ENCODE data around the gene PLCL1. TPM values are rescaled to one million over a fixed set of nuclear protein-coding genes. Genes with fewer than 3 reads are reported as not detected.
A peak's percentile ranks its signal among the peaks of the same experiment; 100 is the strongest.

The PLCL1 gene
- total and polyA plus RNA-seq, 2 experiments from 2014 or later: 0.80 to 2.3 TPM

DNA sequence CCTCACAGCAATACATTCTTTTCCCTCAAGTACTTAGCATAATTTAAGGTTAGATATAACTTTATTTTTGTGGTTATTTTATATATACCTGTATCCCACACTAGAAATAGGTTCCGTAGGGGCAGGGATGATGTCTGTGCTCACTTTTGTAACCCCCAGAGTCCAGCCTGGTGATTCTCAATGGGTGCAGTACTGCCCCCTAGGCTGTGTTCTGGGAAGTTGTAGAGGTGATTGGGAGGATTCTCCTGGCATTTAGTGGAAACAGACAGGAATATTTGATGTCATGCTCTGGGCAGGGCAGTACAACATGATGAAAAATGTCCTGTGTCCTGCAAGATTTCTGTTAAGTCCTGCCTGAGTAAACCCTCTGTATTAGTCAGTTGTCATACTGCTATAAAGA, 333.3 kb downstream of the PLCL1 start:
- H3K27ac ChIP-seq: no peak overlapping the region
- no peaks in the 10 kb centered on the region for H3K27me3 ChIP-seq (replicated peaks; ENCODE audit: insufficient read depth)
- no peak overlapping the region for H3K4me2 ChIP-seq (ENCODE audit: unreplicated experiment)
- H3K9me2 ChIP-seq (ENCODE audit: insufficient read depth): no peaks in the 10 kb centered on the region
- H3K36me3 ChIP-seq (ENCODE audit: low read depth): no peaks in the 10 kb centered on the region
- WGBS, 2 experiments (ENCODE audit: low coverage in 1 of 2, low lambda C conversion rate in 2 of 2, missing lambda C conversion rate in 2 of 2): 94 to 100% methylated on average over 1 of the region's 1 CpG
- H3K4me3 ChIP-seq: no peak overlapping the region
- no peaks in the 10 kb centered on the region for H3K9me3 ChIP-seq (ENCODE audit: low read depth)
- peaks cover 29% of the 10 kb centered on the region for H3F3A ChIP-seq (ENCODE audit: insufficient read depth)
- H3K79me2 ChIP-seq (ENCODE audit: insufficient read depth): no peaks in the 10 kb centered on the region
- H3K9ac ChIP-seq: no peak overlapping the region
- H2AFZ ChIP-seq: no peak overlapping the region
- no peak for DNase-seq
- in situ Hi-C loops (cut with MboI): no loop called here
- TF ChIP-seq EZH2 (IDR thresholded peaks at IDR 0.05; ENCODE audit: insufficient read depth, poor library complexity, severe bottlenecking) (no peak), EZH2phosphoT487 (IDR thresholded peaks at IDR 0.05; ENCODE audit: insufficient read depth, low read depth) (no peak)
- no peaks in the 10 kb centered on the region for H4K20me1 ChIP-seq (ENCODE audit: insufficient read depth)
- H3K4me1 ChIP-seq (ENCODE audit: insufficient read depth): peaks cover 28% of the 10 kb centered on the region

DNA sequence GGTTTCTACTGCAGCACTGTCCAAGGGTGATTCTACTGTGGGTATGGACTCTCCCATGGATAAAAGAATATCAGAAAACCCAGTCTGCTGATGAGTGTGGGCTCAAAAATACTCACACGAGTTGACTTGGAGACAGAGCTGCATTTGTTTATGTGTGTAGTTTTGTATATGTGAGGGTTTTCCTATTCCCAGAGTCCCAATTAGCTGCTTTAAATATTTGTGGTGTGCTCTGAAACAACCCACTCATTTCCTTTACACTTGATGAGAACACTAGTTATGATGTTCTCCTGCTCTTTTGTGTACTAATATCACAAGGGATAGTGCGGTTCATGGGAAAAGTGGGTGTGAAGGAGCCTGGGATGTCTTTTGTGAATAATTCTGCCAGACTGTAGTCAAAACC, 337.3 kb downstream of the PLCL1 start:
- no peaks in the 10 kb centered on the region for H3K9me3 ChIP-seq (ENCODE audit: low read depth)
- no peaks in the 10 kb centered on the region for H3K9me2 ChIP-seq (ENCODE audit: insufficient read depth)
- H3K9ac ChIP-seq: no peak overlapping the region
- no peaks in the 10 kb centered on the region for H3K36me3 ChIP-seq (ENCODE audit: low read depth)
- H2AFZ ChIP-seq: no peak overlapping the region
- no peaks in the 10 kb centered on the region for H3K79me2 ChIP-seq (ENCODE audit: insufficient read depth)
- H3K4me3 ChIP-seq: no peak overlapping the region
- WGBS, 2 experiments (ENCODE audit: low coverage in 1 of 2, low lambda C conversion rate in 2 of 2, missing lambda C conversion rate in 2 of 2): 80 to 81% methylated on average over 2 of the region's 2 CpGs
- no peaks in the 10 kb centered on the region for H3K27me3 ChIP-seq (replicated peaks; ENCODE audit: insufficient read depth)
- H3K4me1 ChIP-seq (ENCODE audit: insufficient read depth): no peaks in the 10 kb centered on the region
- no peaks in the 10 kb centered on the region for H3F3A ChIP-seq (ENCODE audit: insufficient read depth)
- no peaks in the 10 kb centered on the region for H4K20me1 ChIP-seq (ENCODE audit: insufficient read depth)
- no peak overlapping the region for H3K27ac ChIP-seq
- in situ Hi-C loops (cut with MboI): no loop called here
- no peak for TF ChIP-seq EZH2phosphoT487 (IDR thresholded peaks at IDR 0.05; ENCODE audit: insufficient read depth, low read depth)
- no peak for TF ChIP-seq EZH2 (IDR thresholded peaks at IDR 0.05; ENCODE audit: insufficient read depth, poor library complexity, severe bottlenecking)
- H3K4me2 ChIP-seq (ENCODE audit: unreplicated experiment): no peak overlapping the region
- peak; percentile 37 for DNase-seq

DNA sequence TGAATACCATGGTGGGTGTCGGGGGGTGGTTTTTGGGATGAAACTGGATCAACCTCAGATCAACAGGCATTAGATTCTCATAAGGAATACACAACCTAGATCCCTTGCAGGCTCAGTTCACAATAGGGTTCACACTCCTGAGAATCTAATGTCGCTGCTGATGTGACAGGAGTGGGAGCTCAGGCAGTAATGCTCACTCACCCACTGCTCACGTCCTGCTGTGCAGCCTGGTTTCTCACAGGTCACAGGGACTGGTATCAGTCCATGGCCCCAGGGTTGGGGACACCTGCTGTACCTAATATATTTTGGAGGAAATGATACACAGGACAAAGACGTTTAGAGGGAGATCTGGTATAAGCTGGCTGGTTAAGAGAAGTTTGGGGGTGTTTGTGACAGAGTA, 338.8 kb downstream of the PLCL1 start:
- Histone ChIP-seq H3K36me3 (ENCODE audit: low read depth) (no peaks in the 10 kb centered on the region), H3K4me2 (ENCODE audit: unreplicated experiment) (no peak overlapping the region), H3K27me3 (replicated peaks; ENCODE audit: insufficient read depth) (no peaks in the 10 kb centered on the region), H3K9ac (no peak overlapping the region), H3K4me3 (no peak overlapping the region), H3K9me3 (ENCODE audit: low read depth) (no peaks in the 10 kb centered on the region), H3K9me2 (ENCODE audit: insufficient read depth) (no peaks in the 10 kb centered on the region), H3K4me1 (ENCODE audit: insufficient read depth) (no peaks in the 10 kb centered on the region), H3K27ac (no peak overlapping the region), H3K79me2 (ENCODE audit: insufficient read depth) (no peaks in the 10 kb centered on the region), H3F3A (ENCODE audit: insufficient read depth) (no peaks in the 10 kb centered on the region), H2AFZ (no peak overlapping the region), H4K20me1 (ENCODE audit: insufficient read depth) (no peaks in the 10 kb centered on the region)
- no peak for DNase-seq
- WGBS, 2 experiments (ENCODE audit: low coverage in 1 of 2, low lambda C conversion rate in 2 of 2, missing lambda C conversion rate in 2 of 2): 56 to 58% methylated on average over 4 of the region's 4 CpGs
- in situ Hi-C loops (cut with MboI): no loop called here
- TF ChIP-seq EZH2phosphoT487 (IDR thresholded peaks at IDR 0.05; ENCODE audit: insufficient read depth, low read depth): no peak
- TF ChIP-seq EZH2 (IDR thresholded peaks at IDR 0.05; ENCODE audit: insufficient read depth, poor library complexity, severe bottlenecking): no peak

DNA sequence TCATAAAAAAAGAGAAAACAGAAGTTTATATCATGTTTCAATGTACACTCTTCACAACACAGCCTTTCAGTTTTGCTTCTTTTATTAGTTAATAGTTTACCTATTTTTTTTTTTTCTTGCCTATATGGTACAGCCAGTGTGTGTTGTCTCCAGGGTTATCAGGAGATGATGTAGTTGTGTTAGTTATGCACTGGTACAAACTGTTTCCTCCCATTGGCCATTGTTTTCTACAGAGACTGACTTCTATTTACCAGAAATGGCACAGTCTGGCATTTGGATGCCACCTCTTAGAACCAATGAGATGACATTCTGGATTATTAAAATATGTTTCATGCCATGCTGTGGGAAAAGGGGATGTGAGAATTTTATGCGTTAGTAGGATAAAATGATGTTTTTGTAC, 339.4 kb downstream of the PLCL1 start:
- Histone ChIP-seq H3K27me3 (replicated peaks; ENCODE audit: insufficient read depth) (no peaks in the 10 kb centered on the region), H3K9me2 (ENCODE audit: insufficient read depth) (no peaks in the 10 kb centered on the region), H3K27ac (no peak overlapping the region), H4K20me1 (ENCODE audit: insufficient read depth) (no peaks in the 10 kb centered on the region), H3K9me3 (ENCODE audit: low read depth) (no peaks in the 10 kb centered on the region), H3K9ac (no peak overlapping the region), H3K4me2 (ENCODE audit: unreplicated experiment) (no peak overlapping the region), H3K79me2 (ENCODE audit: insufficient read depth) (no peaks in the 10 kb centered on the region), H2AFZ (no peak overlapping the region), H3K36me3 (ENCODE audit: low read depth) (no peaks in the 10 kb centered on the region), H3K4me3 (no peak overlapping the region), H3K4me1 (ENCODE audit: insufficient read depth) (no peaks in the 10 kb centered on the region), H3F3A (ENCODE audit: insufficient read depth) (no peaks in the 10 kb centered on the region)
- TF ChIP-seq EZH2phosphoT487 (IDR thresholded peaks at IDR 0.05; ENCODE audit: insufficient read depth, low read depth) (no peak), EZH2 (IDR thresholded peaks at IDR 0.05; ENCODE audit: insufficient read depth, poor library complexity, severe bottlenecking) (no peak)
- 61 to 70% methylated on average over 1 of the region's 1 CpG for WGBS, 2 experiments (ENCODE audit: low coverage in 1 of 2, low lambda C conversion rate in 2 of 2, missing lambda C conversion rate in 2 of 2)
- DNase-seq: no peak
- in situ Hi-C loops (cut with MboI): no loop called here

DNA sequence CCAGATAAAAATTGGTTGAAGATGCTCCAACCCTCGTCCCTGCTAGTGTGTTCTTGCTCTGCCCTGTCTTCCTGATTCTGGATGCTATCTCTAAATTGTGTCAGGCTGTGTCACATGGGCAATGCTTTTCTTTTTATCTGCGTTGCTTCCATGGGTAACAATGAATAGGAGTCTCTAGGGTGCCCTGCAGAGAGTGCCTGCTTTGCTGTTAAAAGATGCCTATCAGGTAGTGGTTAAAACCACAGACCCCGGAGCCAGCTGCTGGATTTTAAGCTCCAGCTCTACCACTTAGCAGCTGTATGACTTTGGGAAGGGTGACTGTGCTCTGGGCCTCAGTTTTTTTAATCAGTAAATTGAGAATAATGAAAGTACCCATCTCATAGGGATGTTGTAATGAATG, 340.3 kb downstream of the PLCL1 start:
- Histone ChIP-seq H3K4me2 (ENCODE audit: unreplicated experiment) (no peak overlapping the region), H3K4me3 (no peak overlapping the region), H4K20me1 (ENCODE audit: insufficient read depth) (no peaks in the 10 kb centered on the region), H3K4me1 (ENCODE audit: insufficient read depth) (no peaks in the 10 kb centered on the region), H3K27me3 (replicated peaks; ENCODE audit: insufficient read depth) (no peaks in the 10 kb centered on the region), H3K9me2 (ENCODE audit: insufficient read depth) (no peaks in the 10 kb centered on the region), H3K9me3 (ENCODE audit: low read depth) (no peaks in the 10 kb centered on the region), H2AFZ (no peak overlapping the region), H3F3A (ENCODE audit: insufficient read depth) (no peaks in the 10 kb centered on the region), H3K79me2 (ENCODE audit: insufficient read depth) (no peaks in the 10 kb centered on the region), H3K36me3 (ENCODE audit: low read depth) (no peaks in the 10 kb centered on the region), H3K27ac (no peak overlapping the region), H3K9ac (no peak overlapping the region)
- in situ Hi-C loops (cut with MboI): no loop called here
- TF ChIP-seq EZH2phosphoT487 (IDR thresholded peaks at IDR 0.05; ENCODE audit: insufficient read depth, low read depth): no peak
- no peak for TF ChIP-seq EZH2 (IDR thresholded peaks at IDR 0.05; ENCODE audit: insufficient read depth, poor library complexity, severe bottlenecking)
- no peak for DNase-seq
- WGBS, 2 experiments (ENCODE audit: low coverage in 1 of 2, low lambda C conversion rate in 2 of 2, missing lambda C conversion rate in 2 of 2): 52 to 59% methylated on average over 3 of the region's 3 CpGs

Measured in GM23248 (cell line).